GM12801 (cell line): ENCODE measurements around the gene TMEM175.

Source experiments
- TF ChIP-seq, protein P1 (sequence below): IDR thresholded peaks from one replicate; pipeline ENCODE4 v1.5.1; 2011; ENCODE audit warnings: control low read depth; ENCODE audit not compliant: insufficient read length; ENCODE audit errors: extremely low read depth

TMEM175 gene, protein sequence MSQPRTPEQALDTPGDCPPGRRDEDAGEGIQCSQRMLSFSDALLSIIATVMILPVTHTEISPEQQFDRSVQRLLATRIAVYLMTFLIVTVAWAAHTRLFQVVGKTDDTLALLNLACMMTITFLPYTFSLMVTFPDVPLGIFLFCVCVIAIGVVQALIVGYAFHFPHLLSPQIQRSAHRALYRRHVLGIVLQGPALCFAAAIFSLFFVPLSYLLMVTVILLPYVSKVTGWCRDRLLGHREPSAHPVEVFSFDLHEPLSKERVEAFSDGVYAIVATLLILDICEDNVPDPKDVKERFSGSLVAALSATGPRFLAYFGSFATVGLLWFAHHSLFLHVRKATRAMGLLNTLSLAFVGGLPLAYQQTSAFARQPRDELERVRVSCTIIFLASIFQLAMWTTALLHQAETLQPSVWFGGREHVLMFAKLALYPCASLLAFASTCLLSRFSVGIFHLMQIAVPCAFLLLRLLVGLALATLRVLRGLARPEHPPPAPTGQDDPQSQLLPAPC

DNA sequence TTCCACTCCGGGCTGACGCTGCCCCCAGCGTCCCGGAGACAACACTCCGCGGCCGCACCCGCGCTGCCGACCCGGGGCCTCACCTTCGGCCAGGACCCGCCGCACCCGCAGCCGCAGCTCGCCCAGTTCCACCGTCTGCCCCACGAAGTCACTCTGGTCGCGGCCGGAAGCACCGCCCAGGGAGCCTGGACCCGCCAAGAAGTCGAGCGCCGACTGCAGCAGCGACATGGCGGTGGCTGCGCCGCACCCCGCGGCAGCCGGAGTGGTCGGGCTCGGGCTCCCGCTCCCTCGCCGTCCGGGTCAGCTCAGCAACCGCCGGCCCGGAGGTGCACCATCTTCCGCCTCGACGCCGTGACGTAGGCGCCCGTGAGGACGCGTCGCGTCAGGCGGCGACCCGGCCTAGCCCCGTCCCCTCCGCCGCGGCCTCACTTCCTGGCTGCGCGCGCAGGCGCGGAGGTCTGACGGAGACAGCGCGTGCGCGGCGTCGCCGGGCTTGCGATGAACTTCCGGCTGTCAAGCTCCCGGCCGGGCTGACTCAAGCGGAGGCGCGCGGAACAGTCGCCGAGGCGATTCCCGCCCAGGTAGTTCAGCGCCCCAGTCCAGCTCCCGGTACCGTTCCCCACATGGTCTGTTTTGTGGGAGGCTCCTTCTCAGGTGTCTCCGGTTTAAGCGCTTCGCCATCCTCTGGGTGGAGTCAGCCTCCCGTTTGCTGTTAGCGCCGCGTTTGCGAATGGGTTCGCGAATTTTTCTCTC lies at the start of gene TMEM175, which contains the start of gene GAK:
Gene TMEM175 (plus strand): TSS at position 501 of the 753 bp plus-strand sequence. CDS start 15,280 bp downstream, outside the sequence.
Gene GAK (minus strand): TSS at position 357 of the 753 bp plus-strand sequence. CDS start 129 bp downstream, at position 228.
- TF ChIP-seq, protein P1, sequence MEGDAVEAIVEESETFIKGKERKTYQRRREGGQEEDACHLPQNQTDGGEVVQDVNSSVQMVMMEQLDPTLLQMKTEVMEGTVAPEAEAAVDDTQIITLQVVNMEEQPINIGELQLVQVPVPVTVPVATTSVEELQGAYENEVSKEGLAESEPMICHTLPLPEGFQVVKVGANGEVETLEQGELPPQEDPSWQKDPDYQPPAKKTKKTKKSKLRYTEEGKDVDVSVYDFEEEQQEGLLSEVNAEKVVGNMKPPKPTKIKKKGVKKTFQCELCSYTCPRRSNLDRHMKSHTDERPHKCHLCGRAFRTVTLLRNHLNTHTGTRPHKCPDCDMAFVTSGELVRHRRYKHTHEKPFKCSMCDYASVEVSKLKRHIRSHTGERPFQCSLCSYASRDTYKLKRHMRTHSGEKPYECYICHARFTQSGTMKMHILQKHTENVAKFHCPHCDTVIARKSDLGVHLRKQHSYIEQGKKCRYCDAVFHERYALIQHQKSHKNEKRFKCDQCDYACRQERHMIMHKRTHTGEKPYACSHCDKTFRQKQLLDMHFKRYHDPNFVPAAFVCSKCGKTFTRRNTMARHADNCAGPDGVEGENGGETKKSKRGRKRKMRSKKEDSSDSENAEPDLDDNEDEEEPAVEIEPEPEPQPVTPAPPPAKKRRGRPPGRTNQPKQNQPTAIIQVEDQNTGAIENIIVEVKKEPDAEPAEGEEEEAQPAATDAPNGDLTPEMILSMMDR = no peak

DNA sequence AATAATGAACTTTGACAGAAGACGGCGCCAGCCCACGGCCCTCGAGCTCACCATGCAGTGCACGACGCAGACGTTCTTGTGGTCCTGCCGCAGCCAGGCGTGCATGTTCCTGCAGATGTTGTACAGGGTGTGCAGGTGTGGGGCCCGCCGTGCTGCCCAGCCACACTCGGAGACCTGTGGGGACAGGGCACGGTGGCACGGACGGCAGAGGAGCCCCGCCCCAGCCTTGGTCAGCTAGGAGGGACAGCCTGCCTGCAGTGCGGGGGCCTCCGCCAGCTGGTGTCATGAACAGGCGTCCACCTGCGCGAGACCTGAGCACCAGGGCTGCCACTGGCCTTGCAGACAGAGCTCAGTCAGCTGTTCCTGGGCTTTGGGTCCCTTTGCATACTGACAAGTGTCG lies 49.6 kb upstream of the TMEM175 start:
- TF ChIP-seq, protein P1 = no peak

DNA sequence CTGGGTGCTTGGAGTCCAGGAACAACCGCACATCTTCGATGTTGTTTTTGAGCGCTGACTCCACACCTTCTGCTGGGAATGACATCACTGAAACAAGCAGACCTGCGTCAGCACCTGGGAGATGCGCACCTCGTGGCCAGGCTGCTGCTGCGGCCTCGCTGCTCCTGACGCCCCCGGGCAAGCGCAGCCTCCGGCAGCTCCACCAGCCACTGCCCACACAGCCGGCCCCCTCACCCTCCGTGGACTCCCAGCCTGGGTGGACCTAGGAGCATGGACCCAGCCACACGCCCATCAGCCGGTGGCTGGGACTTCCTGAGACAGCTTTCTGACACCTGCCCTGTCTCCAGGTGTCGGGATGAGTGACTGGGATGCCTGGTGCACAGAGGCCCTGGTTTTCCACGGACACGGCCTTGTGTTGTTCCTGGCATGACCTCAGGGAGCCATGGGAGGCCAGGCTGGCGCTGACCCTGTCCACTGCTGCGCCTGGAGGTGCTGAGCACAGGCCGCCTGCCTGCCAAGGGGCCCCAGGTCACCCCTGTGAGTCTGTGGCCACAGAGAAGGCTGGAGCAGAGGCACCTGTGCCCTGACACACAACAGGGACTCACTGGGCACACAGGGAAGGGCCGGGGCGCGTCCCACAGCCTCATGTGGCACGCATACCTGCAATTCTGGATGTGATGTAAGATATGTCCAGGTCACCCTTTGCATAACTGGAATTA lies 48.7 kb upstream of the TMEM175 start:
- TF ChIP-seq, protein P1 = no peak

DNA sequence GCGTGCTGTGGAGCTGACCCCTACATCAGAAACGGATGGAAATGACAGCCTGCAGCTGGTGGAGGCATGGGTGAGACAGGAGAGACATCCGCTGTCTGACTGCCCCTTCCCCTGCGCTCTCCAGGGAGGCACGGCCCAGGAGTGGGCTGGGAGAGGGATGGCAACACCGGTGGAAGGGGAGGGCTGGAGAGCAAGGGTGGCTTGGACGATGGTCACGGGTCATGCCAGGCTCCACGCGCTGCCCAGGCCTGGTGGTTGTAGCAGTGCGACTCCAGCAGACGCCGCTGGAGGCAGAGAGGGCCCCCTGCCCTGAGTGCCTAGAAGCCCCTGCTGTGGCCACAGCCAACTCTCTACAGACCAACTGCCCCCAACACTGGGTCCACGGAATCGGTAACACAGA lies 48.0 kb upstream of the TMEM175 start:
- TF ChIP-seq, protein P1 = no peak

DNA sequence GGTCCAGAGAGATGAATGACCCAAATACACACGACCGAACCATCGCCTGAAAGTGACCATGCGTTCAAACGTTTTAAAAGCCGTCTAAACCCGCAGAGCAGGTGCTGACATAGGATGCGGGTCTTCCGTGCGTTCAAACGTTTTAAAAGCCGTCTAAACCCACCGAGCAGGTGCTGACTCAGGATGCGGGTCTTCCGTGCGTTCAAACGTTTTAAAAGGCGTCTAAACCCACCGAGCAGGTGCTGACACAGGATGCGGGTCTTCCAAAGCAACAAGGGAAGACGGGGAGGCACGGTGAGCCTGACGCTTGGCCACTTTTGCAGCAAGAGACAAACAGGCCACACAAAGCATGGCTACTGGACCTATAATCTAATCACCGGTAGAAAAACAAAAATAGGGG lies 47.4 kb upstream of the TMEM175 start:
- TF ChIP-seq, protein P1 = no peak

DNA sequence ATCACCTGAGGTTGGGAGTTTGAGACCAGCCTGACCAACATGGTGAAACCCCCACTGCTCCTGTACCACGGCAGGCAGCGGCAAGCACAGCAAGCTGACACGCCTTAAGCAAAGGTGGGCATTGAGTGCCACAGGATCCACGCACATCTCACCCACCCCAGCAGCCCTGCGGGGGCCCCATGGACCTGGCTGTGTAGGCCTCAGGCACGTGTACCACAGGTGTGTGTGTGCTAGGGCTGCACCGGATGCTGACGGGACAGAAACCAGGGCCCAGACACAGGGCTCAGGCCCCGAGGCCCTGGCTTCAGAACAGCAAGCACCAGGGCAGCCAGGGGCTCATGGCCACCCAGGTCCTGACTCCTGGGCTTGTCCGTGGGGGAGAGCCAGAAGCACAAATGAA lies 46.9 kb upstream of the TMEM175 start:
- TF ChIP-seq, protein P1 = no peak

DNA sequence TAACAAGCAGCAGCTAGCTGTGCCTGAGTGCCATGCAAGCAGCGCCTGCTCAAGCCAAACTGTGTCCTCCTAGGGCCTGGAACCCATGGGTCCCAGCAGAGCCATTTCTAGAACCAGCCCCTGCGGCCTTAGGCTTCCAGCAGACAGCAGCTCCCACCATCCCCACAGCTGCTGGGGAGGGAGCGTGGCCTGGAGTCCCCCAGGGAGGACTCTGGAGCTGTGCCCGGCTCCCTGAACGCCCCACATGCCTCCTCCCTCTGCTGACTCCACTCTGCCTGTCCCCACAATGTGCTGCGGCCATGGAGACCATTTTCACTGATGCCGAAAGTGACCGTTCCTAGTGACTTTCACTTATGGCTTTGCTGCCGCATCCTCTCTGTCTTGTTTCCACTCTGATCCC lies 46.0 kb upstream of the TMEM175 start:
- TF ChIP-seq, protein P1 = no peak
